Measurements from ENCODE around the gene S1PR5.

GRCh38 chr19:10537668-10538067 lies 20.4 kb upstream of the S1PR5 start:
- TF ChIP-seq ESRRG (CRISPR knock-in tag; IDR thresholded peaks at IDR 0.05), result no peak
- no peak for TF ChIP-seq SNAI2 (CRISPR knock-in tag; IDR thresholded peaks at IDR 0.05)
